ENCODE measurements around the gene CHMP2A. TPM values are rescaled to one million over a fixed set of nuclear protein-coding genes. Genes with fewer than 3 reads are reported as not detected.

CHMP2A gene
- polyA plus RNA-seq, 1 of the 3 experiments (the other 2 are of a cell fraction) = 381 TPM

GRCh38 chr19:58538257-58539168 is 16.4 kb downstream of the CHMP2A start (continued):
- TF ChIP-seq RXRA (IDR thresholded peaks at IDR 0.05; ENCODE audit: borderline replicate concordance, low read depth) = no peak

- TF ChIP-seq SMC3 (IDR thresholded peaks at IDR 0.05; ENCODE audit: low read depth, low read length) = no peak
- no peak for TF ChIP-seq RFX5 (IDR thresholded peaks at IDR 0.05; ENCODE audit: low read length)
- no peak for TF ChIP-seq POLR2AphosphoS5 (IDR thresholded peaks at IDR 0.05; ENCODE audit: low read depth, low read length)
- TF ChIP-seq, protein P1, sequence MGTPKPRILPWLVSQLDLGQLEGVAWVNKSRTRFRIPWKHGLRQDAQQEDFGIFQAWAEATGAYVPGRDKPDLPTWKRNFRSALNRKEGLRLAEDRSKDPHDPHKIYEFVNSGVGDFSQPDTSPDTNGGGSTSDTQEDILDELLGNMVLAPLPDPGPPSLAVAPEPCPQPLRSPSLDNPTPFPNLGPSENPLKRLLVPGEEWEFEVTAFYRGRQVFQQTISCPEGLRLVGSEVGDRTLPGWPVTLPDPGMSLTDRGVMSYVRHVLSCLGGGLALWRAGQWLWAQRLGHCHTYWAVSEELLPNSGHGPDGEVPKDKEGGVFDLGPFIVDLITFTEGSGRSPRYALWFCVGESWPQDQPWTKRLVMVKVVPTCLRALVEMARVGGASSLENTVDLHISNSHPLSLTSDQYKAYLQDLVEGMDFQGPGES (IDR thresholded peaks at IDR 0.05; ENCODE audit: low read depth, low read length) = no peak
- TF ChIP-seq ELF1 (IDR thresholded peaks at IDR 0.05) = no peak
- no peak for TF ChIP-seq EZH2phosphoT487 (IDR thresholded peaks at IDR 0.05; ENCODE audit: borderline replicate concordance, low read depth)
- TF ChIP-seq TAF1 (IDR thresholded peaks at IDR 0.05; ENCODE audit: borderline replicate concordance, low read depth, low read length) = no peak
- no peak for TF ChIP-seq MEF2A (IDR thresholded peaks at IDR 0.05; ENCODE audit: borderline replicate concordance, low read depth)
- TF ChIP-seq, protein P2, sequence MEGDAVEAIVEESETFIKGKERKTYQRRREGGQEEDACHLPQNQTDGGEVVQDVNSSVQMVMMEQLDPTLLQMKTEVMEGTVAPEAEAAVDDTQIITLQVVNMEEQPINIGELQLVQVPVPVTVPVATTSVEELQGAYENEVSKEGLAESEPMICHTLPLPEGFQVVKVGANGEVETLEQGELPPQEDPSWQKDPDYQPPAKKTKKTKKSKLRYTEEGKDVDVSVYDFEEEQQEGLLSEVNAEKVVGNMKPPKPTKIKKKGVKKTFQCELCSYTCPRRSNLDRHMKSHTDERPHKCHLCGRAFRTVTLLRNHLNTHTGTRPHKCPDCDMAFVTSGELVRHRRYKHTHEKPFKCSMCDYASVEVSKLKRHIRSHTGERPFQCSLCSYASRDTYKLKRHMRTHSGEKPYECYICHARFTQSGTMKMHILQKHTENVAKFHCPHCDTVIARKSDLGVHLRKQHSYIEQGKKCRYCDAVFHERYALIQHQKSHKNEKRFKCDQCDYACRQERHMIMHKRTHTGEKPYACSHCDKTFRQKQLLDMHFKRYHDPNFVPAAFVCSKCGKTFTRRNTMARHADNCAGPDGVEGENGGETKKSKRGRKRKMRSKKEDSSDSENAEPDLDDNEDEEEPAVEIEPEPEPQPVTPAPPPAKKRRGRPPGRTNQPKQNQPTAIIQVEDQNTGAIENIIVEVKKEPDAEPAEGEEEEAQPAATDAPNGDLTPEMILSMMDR (IDR thresholded peaks at IDR 0.05) = no peak
- TF ChIP-seq CHD2 (IDR thresholded peaks at IDR 0.05; ENCODE audit: low read length, partially characterized antibody) = no peak
- no peak for TF ChIP-seq ZBTB33 (IDR thresholded peaks at IDR 0.05; ENCODE audit: borderline replicate concordance, low read depth)
- TF ChIP-seq GABPA (IDR thresholded peaks at IDR 0.05; ENCODE audit: low read depth) = no peak
- TF ChIP-seq GATA2 (CRISPR knock-in tag; IDR thresholded peaks at IDR 0.05) = no peak
- no peak for TF ChIP-seq EP300 (IDR thresholded peaks at IDR 0.05; ENCODE audit: borderline replicate concordance in 1 of 2, low read depth in 1 of 2, low read length in 1 of 2)
- H3K4me1 ChIP-seq (ENCODE audit: control insufficient read depth in 1 of 2, insufficient read depth in 2 of 2, low read depth in 1 of 2, low read length in 1 of 2) = no peaks in the 10 kb centered on the region
- H3K79me2 ChIP-seq (ENCODE audit: insufficient read depth) = no peaks in the 10 kb centered on the region
- CTCF ChIA-PET = no interaction called here
- no peak for DNase-seq
- no peaks in the 10 kb centered on the region for H3K36me3 ChIP-seq (replicated peaks in 1 of 2; ENCODE audit: control insufficient read depth in 1 of 2, insufficient read depth in 2 of 2, low read length in 1 of 2)
- H3K27me3 ChIP-seq (ENCODE audit: insufficient read depth) = peaks cover 2% of the 10 kb centered on the region; the same call in 1 of the 2 replicates
- POLR2A ChIA-PET = no interaction called here
- WGBS (ENCODE audit: low lambda C conversion rate) = 70% methylated on average over 8 of the region's 8 CpGs
- H3F3A ChIP-seq (replicated peaks; ENCODE audit: insufficient read depth) = no peaks in the 10 kb centered on the region
- no peaks in the 10 kb centered on the region for H3K9me3 ChIP-seq
- H3K4me2 ChIP-seq = no peak overlapping the region
- H3K27ac ChIP-seq (ENCODE audit: low read depth in 2 of 2, low read length in 1 of 2) = no peak overlapping the region
- H2AFZ ChIP-seq (ENCODE audit: low read depth) = no peak overlapping the region
- H3K9ac ChIP-seq = no peak overlapping the region
- no peaks in the 10 kb centered on the region for H3K9me2 ChIP-seq
- H4K20me1 ChIP-seq (ENCODE audit: insufficient read depth) = no peaks in the 10 kb centered on the region
- H3K4me3 ChIP-seq (ENCODE audit: low read depth in 2 of 2, low read length in 1 of 2) = no peak overlapping the region
These were observed 17.8 kb downstream of the CHMP2A start for GRCh38 chr19:58536852-58537798.

All from SK-N-SH (cell line).